ENCODE results near the gene COPG1. TPM values are rescaled to one million over a fixed set of nuclear protein-coding genes. Genes with fewer than 3 reads are reported as not detected.

The COPG1 gene, protein sequence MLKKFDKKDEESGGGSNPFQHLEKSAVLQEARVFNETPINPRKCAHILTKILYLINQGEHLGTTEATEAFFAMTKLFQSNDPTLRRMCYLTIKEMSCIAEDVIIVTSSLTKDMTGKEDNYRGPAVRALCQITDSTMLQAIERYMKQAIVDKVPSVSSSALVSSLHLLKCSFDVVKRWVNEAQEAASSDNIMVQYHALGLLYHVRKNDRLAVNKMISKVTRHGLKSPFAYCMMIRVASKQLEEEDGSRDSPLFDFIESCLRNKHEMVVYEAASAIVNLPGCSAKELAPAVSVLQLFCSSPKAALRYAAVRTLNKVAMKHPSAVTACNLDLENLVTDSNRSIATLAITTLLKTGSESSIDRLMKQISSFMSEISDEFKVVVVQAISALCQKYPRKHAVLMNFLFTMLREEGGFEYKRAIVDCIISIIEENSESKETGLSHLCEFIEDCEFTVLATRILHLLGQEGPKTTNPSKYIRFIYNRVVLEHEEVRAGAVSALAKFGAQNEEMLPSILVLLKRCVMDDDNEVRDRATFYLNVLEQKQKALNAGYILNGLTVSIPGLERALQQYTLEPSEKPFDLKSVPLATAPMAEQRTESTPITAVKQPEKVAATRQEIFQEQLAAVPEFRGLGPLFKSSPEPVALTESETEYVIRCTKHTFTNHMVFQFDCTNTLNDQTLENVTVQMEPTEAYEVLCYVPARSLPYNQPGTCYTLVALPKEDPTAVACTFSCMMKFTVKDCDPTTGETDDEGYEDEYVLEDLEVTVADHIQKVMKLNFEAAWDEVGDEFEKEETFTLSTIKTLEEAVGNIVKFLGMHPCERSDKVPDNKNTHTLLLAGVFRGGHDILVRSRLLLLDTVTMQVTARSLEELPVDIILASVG
- total RNA-seq = 161 and 191 TPM in 2 replicates

DNA sequence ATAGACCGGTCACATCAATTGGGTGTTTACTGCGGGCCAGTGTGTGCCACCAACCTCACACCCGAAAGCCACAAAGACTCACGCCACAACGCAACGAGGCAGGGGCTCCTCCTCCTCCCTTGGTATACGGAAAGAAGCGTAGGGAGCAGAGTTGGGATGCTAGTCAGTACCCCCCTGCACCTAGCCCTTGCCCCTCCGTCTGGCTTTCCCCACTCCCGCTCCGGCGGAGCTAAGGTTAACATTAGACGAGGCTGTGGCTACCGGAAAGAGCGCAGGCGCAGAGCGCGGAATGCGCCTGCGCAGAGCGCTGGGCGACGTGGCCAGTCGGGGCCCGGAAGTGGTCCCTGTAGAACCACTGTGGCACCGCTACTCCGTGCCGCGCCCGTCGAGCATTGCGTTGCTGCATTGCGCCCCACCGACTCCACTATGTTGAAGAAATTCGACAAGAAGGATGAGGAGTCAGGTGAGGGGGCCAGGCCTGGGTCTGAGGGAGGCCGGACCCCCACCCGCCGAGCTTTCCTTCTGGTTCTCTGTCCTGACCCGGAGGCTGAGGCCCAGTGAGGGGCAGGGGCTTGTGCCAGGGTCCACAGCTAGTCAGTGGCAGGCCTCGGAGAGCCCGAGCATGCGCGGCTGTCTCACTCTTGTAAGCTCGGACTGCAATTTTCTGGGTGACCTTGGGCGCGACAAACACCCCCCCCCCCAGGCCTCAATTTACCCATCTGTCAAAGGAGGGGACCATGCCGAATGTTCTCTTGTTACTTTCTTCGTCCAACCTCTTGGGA lies at the start of gene COPG1:
TSS of gene COPG1 (plus strand) at position 323 of the 782 bp plus-strand sequence. CDS start at position 427, 104 bp downstream.

GRCh38 chr3:129278439-129278965 lies 29.1 kb downstream of the COPG1 start, which contains the start of gene HMCES:
HMCES (plus strand) TSS chr3:129278870; CDS start chr3:129279733, 863 bp downstream.

Other genes with a start within 250 kb of the COPG1 start
- 0.30 and 0.73 TPM in 2 replicates for gene EFCC1, start 248.3 kb upstream of the COPG1 start, total RNA-seq
- gene GP9, start 188.8 kb upstream of the COPG1 start, total RNA-seq = 0.53 TPM in 1 of 2 replicates, not detected in the other
- 19.7 and 23.4 TPM in 2 replicates for gene RAB43, start 127.8 kb upstream of the COPG1 start, total RNA-seq
- 25.0 and 28.1 TPM in 2 replicates for gene ISY1, start 88.5 kb upstream of the COPG1 start, total RNA-seq
- gene CNBP, start 65.7 kb upstream of the COPG1 start, total RNA-seq = 265 and 267 TPM in 2 replicates
- 26.8 and 32.8 TPM in 2 replicates for gene HMCES, start 29.3 kb downstream of the COPG1 start, total RNA-seq
- not detected in 2 replicates for gene EFCAB12, start 179.0 kb downstream of the COPG1 start, total RNA-seq
- 16.5 and 16.8 TPM in 2 replicates for gene MBD4, start 190.3 kb downstream of the COPG1 start, total RNA-seq
- gene IFT122, start 190.6 kb downstream of the COPG1 start, total RNA-seq = 12.9 and 17.1 TPM in 2 replicates